HepG2 (cell line): ENCODE measurements around the gene TRAPPC12. TPM values are rescaled to one million over a fixed set of nuclear protein-coding genes. Genes with fewer than 3 reads are reported as not detected.
A peak's percentile ranks its signal among the peaks of the same experiment; 100 is the strongest.

Experiments used
- ATAD3A ChIP-seq: sonication (generic); formaldehyde crosslinking; IDR thresholded peaks from 2 replicates; pipeline ENCODE4 v1.4.0; 2020; ENCODE audit warnings: missing genetic modification reagents
- HMGA1 ChIP-seq: sonication (generic); formaldehyde crosslinking; conservative IDR thresholded peaks from 2 replicates; pipeline ENCODE4 v1.4.0; 2020; ENCODE audit warnings: missing genetic modification reagents
- KLF13 ChIP-seq: sonication (generic); formaldehyde crosslinking; IDR thresholded peaks from 2 replicates; pipeline ENCODE4 v1.4.0; 2020; ENCODE audit warnings: mild to moderate bottlenecking, missing genetic modification reagents
- MTF2 ChIP-seq: sonication (generic); formaldehyde crosslinking; IDR thresholded peaks from 2 replicates; pipeline ENCODE4 v1.5.0; 2020; ENCODE audit warnings: missing genetic modification reagents, borderline replicate concordance
- RARA ChIP-seq: IDR thresholded peaks from 2 replicates; pipeline ENCODE4 v1.6.1; 2016; ENCODE audit warnings: missing genetic modification reagents, missing compliant biosample characterization
- SKI ChIP-seq: fragments of 450-650 bp; IDR thresholded peaks from one replicate; pipeline ENCODE4 v1.6.1; 2018; ENCODE audit warnings: mild to moderate bottlenecking; ENCODE audit not compliant: partially characterized antibody
- TFE3 ChIP-seq: IDR thresholded peaks from 2 replicates; pipeline ENCODE4 v1.6.1; 2016
- ZBTB1 ChIP-seq: sonication (generic); formaldehyde crosslinking; IDR thresholded peaks from 2 replicates; pipeline ENCODE4 v1.4.0; 2020; ENCODE audit warnings: missing genetic modification reagents, borderline replicate concordance
- ZBTB4 ChIP-seq: sonication (generic); formaldehyde crosslinking; IDR thresholded peaks from 2 replicates; pipeline ENCODE4 v1.4.0; 2020; ENCODE audit warnings: missing genetic modification reagents, mild to moderate bottlenecking, borderline replicate concordance
- ZFP62 ChIP-seq: sonication (generic); formaldehyde crosslinking; IDR thresholded peaks from 2 replicates; pipeline ENCODE4 v1.4.0; 2020; ENCODE audit warnings: missing genetic modification reagents
- ZFYVE20 ChIP-seq: sonication (generic); formaldehyde crosslinking; IDR thresholded peaks from 2 replicates; pipeline ENCODE4 v1.8.0; 2023; ENCODE audit warnings: low read depth, mild to moderate bottlenecking, moderate library complexity, missing genetic modification reagents, borderline replicate concordance
- ZHX2 ChIP-seq, 2 experiments: sonication (generic) in 1 of 2; formaldehyde crosslinking in 1 of 2; IDR thresholded peaks; 2 replicates each; pipeline versions ENCODE4 v1.6.1 to v1.9.0; 2014 to 2022; ENCODE audit warnings: antibody characterized with exemption in 1 of 2, borderline replicate concordance in 1 of 2, inconsistent platforms in 1 of 2, low read depth in 1 of 2, missing genetic modification reagents in 1 of 2
- ZNF292 ChIP-seq: sonication (generic); formaldehyde crosslinking; IDR thresholded peaks from 2 replicates; pipeline ENCODE4 v1.8.1; 2022; ENCODE audit warnings: mild to moderate bottlenecking, low read depth, missing genetic modification reagents, borderline replicate concordance
- ZNF33B ChIP-seq: sonication (generic); formaldehyde crosslinking; IDR thresholded peaks from 2 replicates; pipeline ENCODE4 v1.5.1; 2020; ENCODE audit warnings: mild to moderate bottlenecking, missing genetic modification reagents
- ZNF460 ChIP-seq: sonication (generic); formaldehyde crosslinking; IDR thresholded peaks from 2 replicates; pipeline ENCODE4 v1.5.1; 2020; ENCODE audit warnings: missing genetic modification reagents, mild to moderate bottlenecking, borderline replicate concordance
- ZNF639 ChIP-seq: conservative IDR thresholded peaks from 2 replicates; pipeline ENCODE4 v1.6.1; 2018; ENCODE audit warnings: missing genetic modification reagents
- ZNF652 ChIP-seq: IDR thresholded peaks from 2 replicates; pipeline ENCODE4 v1.6.1; 2016; ENCODE audit warnings: low read depth, borderline replicate concordance
- polyA plus RNA-seq, 8 experiments: library from polyadenylated mRNA; depleted of rRNA in 3 of 8; stranded (reverse) in 7 of 8; unstranded in 1 of 8; fragments of >200 nt; fragmentation: Illumina TruSeq in 4 of 8; extraction: Trizol in 4 of 8; gene quantifications; 2 replicates each; pipeline versions ENCODE4 v1.2.1 to v1.2.3, GENCODE V29; 2011 to 2016; ENCODE audit warnings: low read depth in 4 of 8, missing spikeins in 1 of 8, mixed read lengths in 1 of 8; ENCODE audit not compliant: insufficient read depth in 1 of 8
- total RNA-seq, 5 experiments: library from RNA; depleted of rRNA; stranded (reverse); fragments of >200 nt; fragmentation: Illumina TruSeq; extraction: Trizol; gene quantifications; 2 replicates each; pipeline ENCODE4 v1.2.3, GENCODE V29; 2016; ENCODE audit warnings: low read depth in 1 of 5

Gene TRAPPC12
- total and polyA plus RNA-seq, 2 of the 13 experiments (the other 11 are each of a cell fraction or from before 2014, with no cell fraction given): 46.4 to 97.7 TPM

GRCh38 chr2:3465844-3466481, 86.5 kb downstream of the TRAPPC12 start (continued):
- no peak for TF ChIP-seq ZNF33B (CRISPR knock-in tag)
- TF ChIP-seq ZNF639 (CRISPR knock-in tag): no peak
- TF ChIP-seq ZNF292 (CRISPR knock-in tag): no peak; the same call in 1 of the 2 replicates
- TF ChIP-seq KLF13 (CRISPR knock-in tag): no peak
- TF ChIP-seq ATAD3A: no peak
- TF ChIP-seq RARA: peak; percentile 93
- TF ChIP-seq SKI: peak; percentile 96
- TF ChIP-seq ZFYVE20: no peak
- peak; percentile 74; the same call in 1 of the 2 replicates for TF ChIP-seq ZHX2 (IDR thresholded peaks at IDR 0.05; ENCODE audit: low read depth)
- TF ChIP-seq ZHX2 (CRISPR knock-in tag; IDR thresholded peaks at IDR 0.05; ENCODE audit: borderline replicate concordance): no peak
- TF ChIP-seq HMGA1 (CRISPR knock-in tag): no peak
- TF ChIP-seq ZFP62 (CRISPR knock-in tag): no peak
- TF ChIP-seq ZNF652 (CRISPR knock-in tag): peak; percentile 48; the same call in 1 of the 2 replicates
- TF ChIP-seq MTF2 (CRISPR knock-in tag): peak; percentile 81; the same call in 1 of the 2 replicates
- peak; percentile 76 for TF ChIP-seq TFE3
- TF ChIP-seq ZBTB4: no peak
- TF ChIP-seq ZBTB1 (CRISPR knock-in tag): no peak
- no peak for TF ChIP-seq ZNF460 (CRISPR knock-in tag)
